ENCODE results near the gene CABP2.

DNA sequence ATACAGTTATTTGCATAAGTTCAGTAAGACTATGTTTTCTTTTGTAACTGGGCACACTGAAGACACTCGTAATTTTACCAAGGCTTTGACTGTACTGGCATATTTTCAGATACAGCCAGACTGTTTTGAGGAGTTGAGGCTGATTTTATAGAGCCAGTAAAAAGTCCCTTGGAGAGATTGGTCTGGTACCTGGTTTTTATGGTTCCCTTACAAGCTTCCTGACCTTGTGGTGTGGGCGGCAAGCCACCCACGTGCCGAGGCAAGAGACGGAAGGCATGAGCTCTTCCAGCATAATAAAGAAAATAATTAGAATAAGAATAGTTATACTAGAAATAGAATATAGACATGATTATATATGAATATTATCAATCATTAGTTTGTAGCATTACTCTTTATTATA is 49.1 kb upstream of the CABP2 start:
- TF ChIP-seq, protein P1, sequence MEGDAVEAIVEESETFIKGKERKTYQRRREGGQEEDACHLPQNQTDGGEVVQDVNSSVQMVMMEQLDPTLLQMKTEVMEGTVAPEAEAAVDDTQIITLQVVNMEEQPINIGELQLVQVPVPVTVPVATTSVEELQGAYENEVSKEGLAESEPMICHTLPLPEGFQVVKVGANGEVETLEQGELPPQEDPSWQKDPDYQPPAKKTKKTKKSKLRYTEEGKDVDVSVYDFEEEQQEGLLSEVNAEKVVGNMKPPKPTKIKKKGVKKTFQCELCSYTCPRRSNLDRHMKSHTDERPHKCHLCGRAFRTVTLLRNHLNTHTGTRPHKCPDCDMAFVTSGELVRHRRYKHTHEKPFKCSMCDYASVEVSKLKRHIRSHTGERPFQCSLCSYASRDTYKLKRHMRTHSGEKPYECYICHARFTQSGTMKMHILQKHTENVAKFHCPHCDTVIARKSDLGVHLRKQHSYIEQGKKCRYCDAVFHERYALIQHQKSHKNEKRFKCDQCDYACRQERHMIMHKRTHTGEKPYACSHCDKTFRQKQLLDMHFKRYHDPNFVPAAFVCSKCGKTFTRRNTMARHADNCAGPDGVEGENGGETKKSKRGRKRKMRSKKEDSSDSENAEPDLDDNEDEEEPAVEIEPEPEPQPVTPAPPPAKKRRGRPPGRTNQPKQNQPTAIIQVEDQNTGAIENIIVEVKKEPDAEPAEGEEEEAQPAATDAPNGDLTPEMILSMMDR (IDR thresholded peaks at IDR 0.05), result no peak
- no peak for TF ChIP-seq POLR2A (IDR thresholded peaks at IDR 0.05)
